Endometrial microvascular endothelial cells (primary cell): ENCODE results near the gene GPR3. TPM values are rescaled to one million over a fixed set of nuclear protein-coding genes. Genes with fewer than 3 reads are reported as not detected.

Source experiments
- in situ Hi-C: cut with HindIII; loops from 2 replicates; pipeline ENCODE4 v1.10.0; 2017; ENCODE audit warnings: low sequenced_read_pairs, low pct_unique_long_range_greater_than_20kb; ENCODE audit errors: inconsistent ontology term
- total RNA-seq: library from RNA; depleted of rRNA; stranded (reverse); fragments of >200 nt; gene quantifications from one replicate; pipeline ENCODE4 v1.2.3, GENCODE V29; 2015; ENCODE audit errors: inconsistent ontology term

The GPR3 gene
- total RNA-seq: 1.9 TPM

GRCh38 chr1:27392096-27392777, at the start of gene GPR3:
GPR3 (plus strand) TSS chr1:27392622; CDS start chr1:27393799, 1,177 bp downstream.
- in situ Hi-C loops: no loop called here

- in situ Hi-C loops: no loop called here
Measured at GRCh38 chr1:27342778-27343638, 49.4 kb upstream of the GPR3 start.

GRCh38 chr1:27343639-27344025, 48.8 kb upstream of the GPR3 start:
- in situ Hi-C loops: no loop called here

GRCh38 chr1:27345272-27345671, 47.1 kb upstream of the GPR3 start:
- in situ Hi-C loops: no loop called here

GRCh38 chr1:27346357-27346756, 46.1 kb upstream of the GPR3 start:
- in situ Hi-C loops: no loop called here

- in situ Hi-C loops: no loop called here
Measured at GRCh38 chr1:27346991-27347624, 45.3 kb upstream of the GPR3 start.

- in situ Hi-C loops: no loop called here
Measured at GRCh38 chr1:27348861-27349783, 43.3 kb upstream of the GPR3 start.

GRCh38 chr1:27349784-27350662, 42.4 kb upstream of the GPR3 start:
- in situ Hi-C loops: no loop called here

- in situ Hi-C loops: no loop called here
Measured at GRCh38 chr1:27350663-27351540, 41.5 kb upstream of the GPR3 start.

- in situ Hi-C loops: no loop called here
Measured at GRCh38 chr1:27351541-27352107, 40.8 kb upstream of the GPR3 start.

GRCh38 chr1:27353166-27353565, 39.3 kb upstream of the GPR3 start:
- in situ Hi-C loops: no loop called here

- in situ Hi-C loops: no loop called here
Measured at GRCh38 chr1:27353629-27354028, 38.8 kb upstream of the GPR3 start.

- in situ Hi-C loops: no loop called here
Measured at GRCh38 chr1:27355683-27356082, 36.7 kb upstream of the GPR3 start.

- in situ Hi-C loops: no loop called here
Measured at GRCh38 chr1:27356277-27356618, 36.2 kb upstream of the GPR3 start.

GRCh38 chr1:27356619-27357280, 35.7 kb upstream of the GPR3 start:
- in situ Hi-C loops: no loop called here

- in situ Hi-C loops: no loop called here
Measured at GRCh38 chr1:27357281-27358037, 35.0 kb upstream of the GPR3 start.
